HepG2 (cell line): Measurements from ENCODE around the gene ZCCHC3. TPM values are rescaled to one million over a fixed set of nuclear protein-coding genes. Genes with fewer than 3 reads are reported as not detected.

ENCODE experiments used
- ATAC-seq: fragments of 200-7000 bp; cut with Tn5 transposase; 3 replicates; pipeline ENCODE4 v1.9.1; 2020; ENCODE audit warnings: mild to moderate bottlenecking, moderate library complexity
- BruUV-seq: library from RNA; stranded (reverse); fragments of 400-500 nt; replicated peaks from 2 replicates; lab custom pipeline; 2021; lab: Mats Ljungman, UMichigan
- CTCF ChIA-PET: fragments of 300-600 bp; formaldehyde crosslinking; extraction: SDS; loops from one replicate; lab custom pipeline; 2021; ENCODE audit warnings: low total read pairs, inconsistent platforms, low intra/inter-chr PET ratio; lab: Yijun Ruan, JAX
- POLR2A ChIA-PET: fragments of 350-600 bp; sonication (Branson Sonifier 250); formaldehyde crosslinking; loops from one replicate; lab custom pipeline; 2020; ENCODE audit warnings: antibody characterized with exemption, inconsistent platforms; lab: Yijun Ruan, JAX
- DNase-seq: peaks from one replicate; pipeline ENCODE4 v3.0.0-alpha.2; 2015; ENCODE audit warnings: low spot score
- FAIRE-seq: peaks from 3 replicates; lab custom pipeline; 2011; peaks lifted over from hg19 to GRCh38; lab: Jason Lieb, UNC
- H2AFZ ChIP-seq: one replicate; pipeline ENCODE4 v1.6.1; 2011; ENCODE audit warnings: low read length, inconsistent platforms
- H3K27ac ChIP-seq: fragments of 300-600 bp; 3 replicates; pipeline ENCODE4 v1.8.0; 2011; ENCODE audit warnings: mixed run types, mild to moderate bottlenecking, mixed read lengths, low read length, inconsistent platforms; ENCODE audit not compliant: insufficient read depth; ENCODE audit errors: extremely low read length
- H3K27me3 ChIP-seq, 2 experiments: fragments of 200-600 bp in 1 of 2; 2 replicates in 1 of 2; 3 replicates in 1 of 2; pipeline versions ENCODE4 v1.6.0 to v1.8.0; 2011; ENCODE audit warnings: low read length in 2 of 2, mild to moderate bottlenecking in 2 of 2, moderate library complexity in 2 of 2, inconsistent platforms in 1 of 2; ENCODE audit not compliant: insufficient read depth in 2 of 2, control insufficient read depth in 1 of 2
- H3K36me3 ChIP-seq, 2 experiments: fragments of 200-600 bp in 1 of 2; replicated peaks in 1 of 2; 2 replicates in 1 of 2; 3 replicates in 1 of 2; pipeline versions ENCODE4 v1.5.1 to v1.8.0; 2011; ENCODE audit warnings: low read length in 2 of 2, inconsistent platforms in 1 of 2; ENCODE audit not compliant: insufficient read depth in 2 of 2, control insufficient read depth in 1 of 2
- H3K4me1 ChIP-seq: 2 replicates; pipeline ENCODE4 v1.5.1; 2012; ENCODE audit warnings: low read length, inconsistent platforms; ENCODE audit not compliant: insufficient read depth
- H3K4me2 ChIP-seq: 2 replicates; pipeline ENCODE4 v1.6.0; 2011; ENCODE audit warnings: low read depth, low read length, inconsistent platforms
- H3K4me3 ChIP-seq, 3 experiments: fragments of 200-600 bp in 1 of 3; sonication (generic), shearing (Covaris generic) in 1 of 3; replicated peaks in 1 of 3; 2 replicates each; pipeline ENCODE4 v1.5.1; 2011 to 2016; ENCODE audit warnings: low read length in 3 of 3, inconsistent platforms in 2 of 3, low read depth in 2 of 3, mild to moderate bottlenecking in 2 of 3, control low read depth in 1 of 3, mixed read lengths in 1 of 3; ENCODE audit not compliant: insufficient read depth in 1 of 3
- H3K79me2 ChIP-seq: one replicate; pipeline ENCODE4 v1.6.1; 2011; ENCODE audit warnings: low read length, inconsistent platforms; ENCODE audit not compliant: insufficient read depth
- H3K9ac ChIP-seq: 2 replicates; pipeline ENCODE4 v1.6.0; 2011; ENCODE audit warnings: mild to moderate bottlenecking, low read depth, low read length, inconsistent platforms; ENCODE audit not compliant: insufficient read depth
- H3K9me3 ChIP-seq: 2 replicates; pipeline ENCODE4 v1.5.1; 2012; ENCODE audit warnings: mild to moderate bottlenecking, low read length
- H4K20me1 ChIP-seq: 2 replicates; pipeline ENCODE4 v1.6.0; 2011; ENCODE audit warnings: inconsistent platforms, mild to moderate bottlenecking, low read length, moderate library complexity; ENCODE audit not compliant: insufficient read depth
- HES4 ChIP-seq: sonication (generic); formaldehyde crosslinking; IDR thresholded peaks from 2 replicates; pipeline ENCODE4 v1.9.0; 2021; ENCODE audit warnings: mild to moderate bottlenecking, missing genetic modification reagents, borderline replicate concordance
- MIER2 ChIP-seq: IDR thresholded peaks from 2 replicates; pipeline ENCODE4 v1.6.1; 2016; ENCODE audit warnings: missing biosample characterization, missing genetic modification reagents
- PBX2 ChIP-seq: IDR thresholded peaks from 2 replicates; pipeline ENCODE4 v1.6.1; 2016; ENCODE audit warnings: control low read depth
- PHF8 ChIP-seq: sonication (generic); formaldehyde crosslinking; IDR thresholded peaks from 2 replicates; pipeline ENCODE4 v1.5.0; 2020; ENCODE audit warnings: missing genetic modification reagents
- PRMT3 ChIP-seq: sonication (generic); formaldehyde crosslinking; IDR thresholded peaks from 2 replicates; pipeline ENCODE4 v1.8.1; 2022; ENCODE audit warnings: low read depth, mild to moderate bottlenecking, moderate library complexity, missing genetic modification reagents, borderline replicate concordance
- RARG ChIP-seq: sonication (generic); formaldehyde crosslinking; IDR thresholded peaks from 2 replicates; pipeline ENCODE4 v1.4.0; 2020; ENCODE audit warnings: low read depth, mild to moderate bottlenecking, missing genetic modification reagents
- RBM39 ChIP-seq: fragments of 200-400 bp; formaldehyde crosslinking; IDR thresholded peaks from one replicate; pipeline ENCODE4 v1.6.1; 2018; ENCODE audit warnings: antibody characterized with exemption, mild to moderate bottlenecking, low read depth, low read length; ENCODE audit not compliant: poor library complexity, severe bottlenecking
- SAFB2 ChIP-seq: sonication (generic); formaldehyde crosslinking; IDR thresholded peaks from 2 replicates; pipeline ENCODE4 v1.5.1; 2020; ENCODE audit warnings: missing genetic modification reagents, low read depth, mild to moderate bottlenecking, borderline replicate concordance
- SMAD3 ChIP-seq: sonication (generic); formaldehyde crosslinking; IDR thresholded peaks from 2 replicates; pipeline ENCODE4 v1.4.0; 2020; ENCODE audit warnings: missing genetic modification reagents
- SMAD9 ChIP-seq: sonication (generic); formaldehyde crosslinking; IDR thresholded peaks from 2 replicates; pipeline ENCODE4 v1.5.1; 2020; ENCODE audit warnings: mild to moderate bottlenecking, missing genetic modification reagents
- TEAD3 ChIP-seq: optimal IDR thresholded peaks from 2 replicates; pipeline ENCODE3; 2016; ENCODE audit warnings: borderline replicate concordance
- ZBTB20 ChIP-seq: sonication (generic); formaldehyde crosslinking; IDR thresholded peaks from 2 replicates; pipeline ENCODE4 v1.8.1; 2023; ENCODE audit warnings: missing genetic modification reagents, low read depth, mild to moderate bottlenecking, borderline replicate concordance
- ZMYM2 ChIP-seq: sonication (generic); formaldehyde crosslinking; IDR thresholded peaks from 2 replicates; pipeline ENCODE4 v1.8.0; 2022; ENCODE audit warnings: mild to moderate bottlenecking, missing genetic modification reagents
- ZNF326 ChIP-seq: sonication (generic); formaldehyde crosslinking; IDR thresholded peaks from 2 replicates; pipeline ENCODE4 v1.4.0; 2020; ENCODE audit warnings: missing genetic modification reagents, borderline replicate concordance
- ZNF383 ChIP-seq: sonication (generic); formaldehyde crosslinking; IDR thresholded peaks from 2 replicates; pipeline ENCODE4 v1.4.0; 2020; ENCODE audit warnings: missing genetic modification reagents, mild to moderate bottlenecking, borderline replicate concordance
- ZNF562 ChIP-seq: sonication (generic); formaldehyde crosslinking; IDR thresholded peaks from 2 replicates; pipeline ENCODE4 v1.8.0; 2022; ENCODE audit warnings: missing genetic modification reagents, borderline replicate concordance
- ZNF598 ChIP-seq: sonication (generic); formaldehyde crosslinking; IDR thresholded peaks from 2 replicates; pipeline ENCODE4 v1.5.1; 2020; ENCODE audit warnings: mild to moderate bottlenecking, missing genetic modification reagents, borderline replicate concordance
- ZNF879 ChIP-seq: sonication (generic); formaldehyde crosslinking; IDR thresholded peaks from 2 replicates; pipeline ENCODE4 v1.8.1; 2023; ENCODE audit warnings: missing genetic modification reagents
- WGBS: methylation state at CpG from one replicate; pipeline ENCODE4 v1.1.6; 2017; ENCODE audit warnings: low lambda C conversion rate; 5-methylcytosine and 5-hydroxymethylcytosine counted together
- in situ Hi-C: cut with HindIII; loops from 2 replicates; pipeline ENCODE4 v1.10.0; 2017; ENCODE audit warnings: low pct_unique_long_range_greater_than_20kb; ENCODE audit not compliant: extremely low pct_ligation_motif_present
- intact Hi-C: fragments of 100-400 bp; cut with micrococcal nuclease; formaldehyde crosslinking; loops from one replicate; pipeline ENCODE4 v1.10.0; 2022; ENCODE audit not compliant: unreplicated experiment
- polyA plus RNA-seq, 8 experiments: library from polyadenylated mRNA; depleted of rRNA in 3 of 8; stranded (reverse) in 7 of 8; unstranded in 1 of 8; fragments of >200 nt; fragmentation: Illumina TruSeq in 4 of 8; extraction: Trizol in 4 of 8; gene quantifications; 2 replicates each; pipeline versions ENCODE4 v1.2.1 to v1.2.3, GENCODE V29; 2011 to 2016; ENCODE audit warnings: low read depth in 4 of 8, missing spikeins in 1 of 8, mixed read lengths in 1 of 8; ENCODE audit not compliant: insufficient read depth in 1 of 8
- total RNA-seq, 5 experiments: library from RNA; depleted of rRNA; stranded (reverse); fragments of >200 nt; fragmentation: Illumina TruSeq; extraction: Trizol; gene quantifications; 2 replicates each; pipeline ENCODE4 v1.2.3, GENCODE V29; 2016; ENCODE audit warnings: low read depth in 1 of 5
- TF ChIP-seq, protein P1 (sequence below): sonication (generic); formaldehyde crosslinking; IDR thresholded peaks from 2 replicates; pipeline ENCODE4 v1.4.0; 2020; ENCODE audit warnings: mild to moderate bottlenecking, missing genetic modification reagents
- TF ChIP-seq, protein P2 (sequence below): sonication (generic); formaldehyde crosslinking; IDR thresholded peaks from 2 replicates; pipeline ENCODE4 v1.5.1; 2020; ENCODE audit warnings: mild to moderate bottlenecking, missing genetic modification reagents, borderline replicate concordance

Gene ZCCHC3
- total and polyA plus RNA-seq, 2 of the 13 experiments (the other 11 are each of a cell fraction or from before 2014, with no cell fraction given), result 46.6 to 63.0 TPM

DNA sequence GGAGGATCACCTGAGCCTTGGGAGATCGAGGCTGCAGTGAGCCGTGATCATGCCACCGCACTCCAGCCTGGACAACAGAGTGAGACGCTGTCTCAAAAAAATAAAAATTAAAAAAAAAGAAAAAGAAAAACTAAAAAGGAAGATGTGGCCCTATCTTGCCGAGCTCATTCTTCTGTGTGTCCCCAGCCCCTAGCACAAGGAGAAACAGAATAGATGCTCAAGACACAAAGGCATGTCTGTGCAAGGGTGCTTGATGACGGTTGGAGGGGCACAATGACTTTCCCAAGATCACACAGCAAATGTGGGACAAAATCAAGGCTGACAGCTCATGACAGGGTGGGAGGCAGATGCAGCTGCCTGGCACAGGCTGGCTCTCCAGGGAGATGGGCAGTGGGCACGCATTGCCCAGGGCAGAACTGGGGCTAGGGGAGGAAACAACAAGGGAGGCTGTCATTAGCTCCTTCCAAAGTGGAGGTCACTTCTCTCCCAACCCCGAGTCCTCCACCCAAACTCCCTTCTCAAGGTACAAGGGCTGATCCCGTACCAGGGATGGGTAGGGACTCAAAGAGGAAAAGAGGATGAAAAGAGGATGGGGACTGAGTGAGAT lies 48.8 kb downstream of the ZCCHC3 start:
- H3K9me3 ChIP-seq, result no peaks in the 10 kb centered on the region
- 73% methylated on average over 9 of the region's 9 CpGs for WGBS
- no peaks in the 10 kb centered on the region for H3K27me3 ChIP-seq
- H3K36me3 ChIP-seq, result peaks cover 4 to 11% of the 10 kb centered on the region in 2 experiments; a peak in 3 of 5 replicates
- H3K27ac ChIP-seq, result peak overlapping the region; percentile 81
- peaks cover 34% of the 10 kb centered on the region for H3K4me1 ChIP-seq
- in situ Hi-C loops, result no loop called here
- H4K20me1 ChIP-seq, result no peaks in the 10 kb centered on the region
- no TSS peak for BruUV-seq
- POLR2A ChIA-PET, result interaction anchor here (0.7 to 5.9 kb wide), 13 partner anchors 8 to 299 kb away, joined by 3 to 107 read pairs (median 13); partner anchors contain the start of genes SOX12 and TRIB3
- intact Hi-C loops, result loop anchor here (2.0 kb wide), 1 partner anchor 15 kb away; no protein-coding TSS in a partner anchor
- peak overlapping the region; percentile 77 for H3K9ac ChIP-seq
- H2AFZ ChIP-seq, result no peak overlapping the region
- peak overlapping the region; percentile 63 to 88 (median 87) for H3K4me3 ChIP-seq
- FAIRE-seq (peak; percentile 12), DNase-seq (no peak), ATAC-seq (no peak)
- CTCF ChIA-PET, result no interaction called here
- peak overlapping the region; percentile 93 for H3K4me2 ChIP-seq
- peaks cover 10% of the 10 kb centered on the region for H3K79me2 ChIP-seq
- TF ChIP-seq MIER2 (CRISPR knock-in tag), result 0 out of 2 replicates have a peak, but pooled peaks have one; percentile 3
- TF ChIP-seq SAFB2 (CRISPR knock-in tag), result 0 out of 2 replicates have a peak, but pooled peaks have one; percentile 5
- no peak for TF ChIP-seq RBM39
- TF ChIP-seq ZNF879 (CRISPR knock-in tag), result no peak
- TF ChIP-seq ZMYM2 (CRISPR knock-in tag), result 0 out of 2 replicates have a peak, but pooled peaks have one; percentile 12
- peak; percentile 31; the same call in 1 of the 2 replicates for TF ChIP-seq ZBTB20
- TF ChIP-seq ZNF598 (CRISPR knock-in tag), result peak; percentile 36; the same call in 1 of the 2 replicates
- TF ChIP-seq RARG (CRISPR knock-in tag), result 0 out of 2 replicates have a peak, but pooled peaks have one; percentile 21
- 0 out of 2 replicates have a peak, but pooled peaks have one; percentile 63 for TF ChIP-seq HES4
- peak; percentile 18; the same call in 1 of the 2 replicates for TF ChIP-seq SMAD3 (CRISPR knock-in tag)
- TF ChIP-seq, protein P1, sequence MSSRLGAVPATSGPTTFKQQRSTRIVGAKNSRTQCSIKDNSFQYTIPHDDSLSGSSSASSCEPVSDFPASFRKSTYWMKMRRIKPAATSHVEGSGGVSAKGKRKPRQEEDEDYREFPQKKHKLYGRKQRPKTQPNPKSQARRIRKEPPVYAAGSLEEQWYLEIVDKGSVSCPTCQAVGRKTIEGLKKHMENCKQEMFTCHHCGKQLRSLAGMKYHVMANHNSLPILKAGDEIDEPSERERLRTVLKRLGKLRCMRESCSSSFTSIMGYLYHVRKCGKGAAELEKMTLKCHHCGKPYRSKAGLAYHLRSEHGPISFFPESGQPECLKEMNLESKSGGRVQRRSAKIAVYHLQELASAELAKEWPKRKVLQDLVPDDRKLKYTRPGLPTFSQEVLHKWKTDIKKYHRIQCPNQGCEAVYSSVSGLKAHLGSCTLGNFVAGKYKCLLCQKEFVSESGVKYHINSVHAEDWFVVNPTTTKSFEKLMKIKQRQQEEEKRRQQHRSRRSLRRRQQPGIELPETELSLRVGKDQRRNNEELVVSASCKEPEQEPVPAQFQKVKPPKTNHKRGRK, result peak; percentile 78; the same call in 1 of the 2 replicates
- no peak for TF ChIP-seq PHF8 (CRISPR knock-in tag)
- TF ChIP-seq, protein P2, sequence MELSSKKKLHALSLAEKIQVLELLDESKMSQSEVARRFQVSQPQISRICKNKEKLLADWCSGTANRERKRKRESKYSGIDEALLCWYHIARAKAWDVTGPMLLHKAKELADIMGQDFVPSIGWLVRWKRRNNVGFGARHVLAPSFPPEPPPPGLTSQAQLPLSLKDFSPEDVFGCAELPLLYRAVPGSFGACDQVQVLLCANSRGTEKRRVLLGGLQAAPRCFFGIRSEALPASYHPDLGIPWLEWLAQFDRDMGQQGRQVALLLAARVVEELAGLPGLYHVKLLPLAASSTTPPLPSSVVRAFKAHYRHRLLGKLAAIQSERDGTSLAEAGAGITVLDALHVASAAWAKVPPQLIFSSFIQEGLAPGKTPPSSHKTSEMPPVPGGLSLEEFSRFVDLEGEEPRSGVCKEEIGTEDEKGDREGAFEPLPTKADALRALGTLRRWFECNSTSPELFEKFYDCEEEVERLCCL (CRISPR knock-in tag), result peak; percentile 81; the same call in 1 of the 2 replicates
- TF ChIP-seq PBX2 (CRISPR knock-in tag), result 0 out of 2 replicates have a peak, but pooled peaks have one; percentile 7
- peak; percentile 61; the same call in 1 of the 2 replicates for TF ChIP-seq ZNF383 (CRISPR knock-in tag)
- TF ChIP-seq TEAD3 (CRISPR knock-in tag), result peak; percentile 6
- peak; percentile 89; the same call in 1 of the 2 replicates for TF ChIP-seq ZNF326
- TF ChIP-seq PRMT3 (CRISPR knock-in tag), result no peak
- 0 out of 2 replicates have a peak, but pooled peaks have one; percentile 17 for TF ChIP-seq SMAD9 (CRISPR knock-in tag)
- no peak for TF ChIP-seq ZNF562 (CRISPR knock-in tag)
